Testis (tissue), 3 donors: ENCODE data around the gene GRK5. TPM values are rescaled to one million over a fixed set of nuclear protein-coding genes. Genes with fewer than 3 reads are reported as not detected.

Experiments used
- DNase-seq: peaks from one replicate; pipeline ENCODE4 v3.0.0-alpha.2; 2019
- H3K27ac ChIP-seq, 2 donors: fragments of 200-600 bp; sonication (generic); one replicate each; pipeline ENCODE4 v1.5.1; 2019
- H3K27me3 ChIP-seq: fragments of 200-600 bp; sonication (generic); one replicate; pipeline ENCODE4 v1.5.1; 2019
- H3K36me3 ChIP-seq: fragments of 200-600 bp; sonication (generic); one replicate; pipeline ENCODE4 v1.5.1; 2017; ENCODE audit warnings: low read depth; ENCODE audit errors: missing control alignments
- H3K4me1 ChIP-seq: fragments of 200-600 bp; sonication (generic); one replicate; pipeline ENCODE4 v1.5.1; 2019
- H3K4me3 ChIP-seq, 2 donors: fragments of 200-600 bp; sonication (generic); one replicate each; pipeline ENCODE4 v1.5.1; 2017 to 2019
- H3K9me3 ChIP-seq: fragments of 200-600 bp; sonication (generic); one replicate; pipeline ENCODE4 v1.5.1; 2017
- POLR2A ChIP-seq: fragments of 450-650 bp; IDR thresholded peaks from one replicate; pipeline ENCODE4 v1.6.1; 2017; ENCODE audit warnings: antibody characterized with exemption, mild to moderate bottlenecking, moderate library complexity
- WGBS, 2 donors: methylation state at CpG; one replicate each; pipeline ENCODE4 v1.1.5; 2018; 5-methylcytosine and 5-hydroxymethylcytosine counted together
- intact Hi-C: fragments of 100-400 bp; cut with DNase I; formaldehyde crosslinking; loops from one replicate; pipeline ENCODE4 v1.15.1; 2023; ENCODE audit warnings: low total_unique reads
- polyA plus RNA-seq: library from polyadenylated mRNA; stranded (reverse); fragments of 350-450 nt; fragmentation: Illumina TruSeq; extraction: RNeasy Lipid Tissue Mini Kit (QIAGEN cat#74804); gene quantifications from one replicate; pipeline ENCODE4 v1.2.3, GENCODE V29; 2014; ENCODE audit warnings: low read depth, low replicate concordance; ENCODE audit not compliant: insufficient read depth
- total RNA-seq, 2 donors: library from RNA; depleted of rRNA; stranded (reverse); fragments of >200 nt; gene quantifications; one replicate each; pipeline ENCODE4 v1.2.3, GENCODE V29; 2016
- TF ChIP-seq, protein P1 (sequence below), 3 experiments: fragments of 450-650 bp in 2 of 3; fragments of 200-600 bp in 1 of 3; sonication (generic) in 1 of 3; IDR thresholded peaks; one replicate each; pipeline ENCODE4 v1.5.1; 2016 to 2019; ENCODE audit warnings: antibody characterized with exemption in 3 of 3, mild to moderate bottlenecking in 2 of 3, moderate library complexity in 1 of 3

The GRK5 gene
- total and polyA plus RNA-seq, 3 donors from 2014 or later: 4.5 to 10.3 (median 5.5) TPM

GRCh38 chr10:119252470-119253151, 45.2 kb downstream of the GRK5 start:
- H3K27ac ChIP-seq: peak overlapping the region; percentile 68 to 91
- no peaks in the 10 kb centered on the region for H3K9me3 ChIP-seq
- intact Hi-C loops: no loop called here
- H3K36me3 ChIP-seq: no peaks in the 10 kb centered on the region
- TF ChIP-seq, protein P1, sequence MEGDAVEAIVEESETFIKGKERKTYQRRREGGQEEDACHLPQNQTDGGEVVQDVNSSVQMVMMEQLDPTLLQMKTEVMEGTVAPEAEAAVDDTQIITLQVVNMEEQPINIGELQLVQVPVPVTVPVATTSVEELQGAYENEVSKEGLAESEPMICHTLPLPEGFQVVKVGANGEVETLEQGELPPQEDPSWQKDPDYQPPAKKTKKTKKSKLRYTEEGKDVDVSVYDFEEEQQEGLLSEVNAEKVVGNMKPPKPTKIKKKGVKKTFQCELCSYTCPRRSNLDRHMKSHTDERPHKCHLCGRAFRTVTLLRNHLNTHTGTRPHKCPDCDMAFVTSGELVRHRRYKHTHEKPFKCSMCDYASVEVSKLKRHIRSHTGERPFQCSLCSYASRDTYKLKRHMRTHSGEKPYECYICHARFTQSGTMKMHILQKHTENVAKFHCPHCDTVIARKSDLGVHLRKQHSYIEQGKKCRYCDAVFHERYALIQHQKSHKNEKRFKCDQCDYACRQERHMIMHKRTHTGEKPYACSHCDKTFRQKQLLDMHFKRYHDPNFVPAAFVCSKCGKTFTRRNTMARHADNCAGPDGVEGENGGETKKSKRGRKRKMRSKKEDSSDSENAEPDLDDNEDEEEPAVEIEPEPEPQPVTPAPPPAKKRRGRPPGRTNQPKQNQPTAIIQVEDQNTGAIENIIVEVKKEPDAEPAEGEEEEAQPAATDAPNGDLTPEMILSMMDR (IDR thresholded peaks at IDR 0.05): no peak
- no peak for TF ChIP-seq POLR2A
- WGBS, 2 donors: 89 to 97% methylated on average over 10 of the region's 10 CpGs
- peaks cover 27% of the 10 kb centered on the region for H3K4me1 ChIP-seq
- no peak overlapping the region for H3K4me3 ChIP-seq
- H3K27me3 ChIP-seq: no peaks in the 10 kb centered on the region
- no peak for DNase-seq

- no peak overlapping the region for H3K4me3 ChIP-seq
- intact Hi-C loops: no loop called here
- peak overlapping the region; percentile 68 to 91 for H3K27ac ChIP-seq
- peak; percentile 65 for DNase-seq
- H3K36me3 ChIP-seq: no peaks in the 10 kb centered on the region
- H3K27me3 ChIP-seq: no peaks in the 10 kb centered on the region
- no peaks in the 10 kb centered on the region for H3K9me3 ChIP-seq
- TF ChIP-seq, protein P1 (IDR thresholded peaks at IDR 0.05): no peak
- no peak for TF ChIP-seq POLR2A
- peaks cover 27% of the 10 kb centered on the region for H3K4me1 ChIP-seq
- 41 to 61% methylated on average over 16 of the region's 16 CpGs for WGBS, 2 donors
Measured at GRCh38 chr10:119253433-119254174, 46.2 kb downstream of the GRK5 start.

GRCh38 chr10:119254335-119254734, 47.0 kb downstream of the GRK5 start:
- no peak for DNase-seq
- peaks cover 27% of the 10 kb centered on the region for H3K4me1 ChIP-seq
- TF ChIP-seq, protein P1 (IDR thresholded peaks at IDR 0.05): no peak
- no peak for TF ChIP-seq POLR2A
- no peak overlapping the region for H3K4me3 ChIP-seq
- intact Hi-C loops: no loop called here
- peak overlapping the region; percentile 15 to 91 for H3K27ac ChIP-seq
- no peaks in the 10 kb centered on the region for H3K27me3 ChIP-seq
- WGBS, 2 donors: 62 to 65% methylated on average over 3 of the region's 3 CpGs
- no peaks in the 10 kb centered on the region for H3K36me3 ChIP-seq
- no peaks in the 10 kb centered on the region for H3K9me3 ChIP-seq

DNA sequence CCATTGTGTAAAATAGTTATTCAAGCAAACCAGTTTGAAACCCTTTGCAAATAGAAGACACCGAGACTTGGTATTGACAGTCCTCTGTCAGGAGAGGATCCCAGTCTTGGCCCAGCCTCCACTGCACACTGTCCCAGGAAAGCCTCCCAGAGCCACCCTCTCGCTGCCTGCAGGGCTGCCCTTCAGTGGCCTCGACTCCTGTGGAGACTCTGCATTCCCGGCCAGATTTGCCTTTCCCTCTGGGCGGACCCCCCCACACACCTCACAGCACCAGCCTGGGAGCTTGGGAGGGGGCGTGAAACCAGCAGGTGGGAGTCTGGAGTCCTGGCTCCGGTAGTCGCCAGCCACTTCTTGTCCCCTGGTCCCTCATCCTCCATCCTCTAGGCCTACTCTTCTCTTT, 48.7 kb downstream of the GRK5 start:
- no peaks in the 10 kb centered on the region for H3K9me3 ChIP-seq
- intact Hi-C loops: no loop called here
- H3K4me1 ChIP-seq: peaks cover 18% of the 10 kb centered on the region
- H3K27ac ChIP-seq: no peak overlapping the region
- H3K36me3 ChIP-seq: no peaks in the 10 kb centered on the region
- H3K4me3 ChIP-seq: no peak overlapping the region
- no peak for DNase-seq
- H3K27me3 ChIP-seq: no peaks in the 10 kb centered on the region
- WGBS, 2 donors: 84 to 91% methylated on average over 6 to 8 of the region's 8 CpGs
- TF ChIP-seq, protein P1 (IDR thresholded peaks at IDR 0.05): no peak
- TF ChIP-seq POLR2A: no peak
